Lung microvascular endothelial cell (primary cell): Measurements from ENCODE around the gene PIK3C2A. TPM values are rescaled to one million over a fixed set of nuclear protein-coding genes. Genes with fewer than 3 reads are reported as not detected.

Source experiments
- DNase-seq, 2 donors: peaks; one replicate each; pipeline versions ENCODE4 v3.0.0 to v3.0.0-alpha.2; 2010; ENCODE audit warnings: low read depth in 2 of 2
- total RNA-seq: library from RNA; depleted of rRNA; stranded (reverse); fragments of >200 nt; gene quantifications from 2 replicates; pipeline ENCODE4 v1.2.1, GENCODE V29; 2014

Gene PIK3C2A
- total RNA-seq, 1 donor from 2014 or later = 29.8 TPM

DNA sequence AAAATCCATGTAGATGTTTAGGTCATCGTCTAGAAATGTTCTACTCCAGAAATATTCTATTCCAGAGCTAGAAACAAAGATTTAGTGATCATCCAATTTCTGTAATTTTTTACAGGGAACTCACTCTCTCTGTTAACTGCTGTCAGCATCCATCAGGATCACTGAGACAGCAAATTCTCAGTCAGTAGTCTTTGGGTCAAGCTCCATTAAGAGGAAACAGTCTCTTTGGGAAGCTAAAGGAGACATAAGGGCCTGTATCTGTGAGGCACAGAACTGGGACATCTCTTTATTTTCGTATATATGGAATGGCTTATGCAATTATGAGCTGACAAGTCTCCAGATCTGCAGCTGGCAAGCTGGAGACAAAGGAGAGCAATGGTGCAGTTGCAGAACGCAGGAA, 48.3 kb downstream of the PIK3C2A start:
- DNase-seq = no peak

Other genes starting within 250 kb of the PIK3C2A start
- 1.1 and 4.8 TPM in 2 replicates for gene PLEKHA7, start 193.6 kb downstream of the PIK3C2A start, total RNA-seq
- gene RPS13, start 130.3 kb downstream of the PIK3C2A start, total RNA-seq = 1,169 and 1,233 TPM in 2 replicates
- gene NUCB2, start 68.8 kb upstream of the PIK3C2A start, total RNA-seq = 31.3 and 46.9 TPM in 2 replicates
- gene NCR3LG1, start 143.8 kb upstream of the PIK3C2A start, total RNA-seq = 0.20 and 0.87 TPM in 2 replicates
- 0.22 and 0.40 TPM in 2 replicates for gene KCNJ11, start 180.7 kb upstream of the PIK3C2A start, total RNA-seq